ENCODE results near the gene MYBBP1A. TPM values are rescaled to one million over a fixed set of nuclear protein-coding genes. Genes with fewer than 3 reads are reported as not detected.

Gene MYBBP1A
- total RNA-seq, 1 donor from 2014 or later = 108 TPM

DNA sequence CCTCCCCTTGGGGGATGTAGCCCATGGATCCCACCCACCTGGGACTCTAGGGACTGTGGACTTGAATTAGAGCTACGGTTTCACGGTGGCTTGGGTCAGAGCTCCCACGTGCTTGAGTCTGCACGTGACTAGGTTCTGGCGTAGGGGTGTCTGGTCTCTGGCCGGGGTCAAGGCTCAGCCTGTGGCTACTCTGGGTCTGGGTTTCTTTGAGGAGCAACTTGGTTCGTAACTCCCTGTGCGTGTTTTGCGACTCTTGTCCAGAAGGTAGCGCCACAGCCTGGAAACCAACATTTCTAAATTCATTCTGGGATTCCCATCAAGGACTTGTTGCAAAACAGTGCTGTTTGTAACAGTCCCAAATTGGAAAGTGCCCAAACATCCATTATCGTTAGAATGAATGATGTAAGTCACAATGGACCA is 5.7 kb upstream of the MYBBP1A start:
- H3K4me3 Mint-ChIP-seq = no peak overlapping the region
- no peaks in the 10 kb centered on the region for H3K27me3 Mint-ChIP-seq
- ChIA-PET POLR2A (no interaction called here), CTCF (no interaction called here)
- ATAC-seq (ENCODE audit: low read depth) (no peak), DNase-seq (no peak)
- H3K36me3 Mint-ChIP-seq (ENCODE audit: low read depth) = no peaks in the 10 kb centered on the region
- H3K4me1 Mint-ChIP-seq = peaks cover 26% of the 10 kb centered on the region
- TF ChIP-seq, protein P1, sequence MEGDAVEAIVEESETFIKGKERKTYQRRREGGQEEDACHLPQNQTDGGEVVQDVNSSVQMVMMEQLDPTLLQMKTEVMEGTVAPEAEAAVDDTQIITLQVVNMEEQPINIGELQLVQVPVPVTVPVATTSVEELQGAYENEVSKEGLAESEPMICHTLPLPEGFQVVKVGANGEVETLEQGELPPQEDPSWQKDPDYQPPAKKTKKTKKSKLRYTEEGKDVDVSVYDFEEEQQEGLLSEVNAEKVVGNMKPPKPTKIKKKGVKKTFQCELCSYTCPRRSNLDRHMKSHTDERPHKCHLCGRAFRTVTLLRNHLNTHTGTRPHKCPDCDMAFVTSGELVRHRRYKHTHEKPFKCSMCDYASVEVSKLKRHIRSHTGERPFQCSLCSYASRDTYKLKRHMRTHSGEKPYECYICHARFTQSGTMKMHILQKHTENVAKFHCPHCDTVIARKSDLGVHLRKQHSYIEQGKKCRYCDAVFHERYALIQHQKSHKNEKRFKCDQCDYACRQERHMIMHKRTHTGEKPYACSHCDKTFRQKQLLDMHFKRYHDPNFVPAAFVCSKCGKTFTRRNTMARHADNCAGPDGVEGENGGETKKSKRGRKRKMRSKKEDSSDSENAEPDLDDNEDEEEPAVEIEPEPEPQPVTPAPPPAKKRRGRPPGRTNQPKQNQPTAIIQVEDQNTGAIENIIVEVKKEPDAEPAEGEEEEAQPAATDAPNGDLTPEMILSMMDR (IDR thresholded peaks at IDR 0.05) = no peak
- no peak overlapping the region for H3K27ac Mint-ChIP-seq
- no peaks in the 10 kb centered on the region for H3K9me3 Mint-ChIP-seq
- intact Hi-C loops (cut with micrococcal nuclease) = no loop called here

DNA sequence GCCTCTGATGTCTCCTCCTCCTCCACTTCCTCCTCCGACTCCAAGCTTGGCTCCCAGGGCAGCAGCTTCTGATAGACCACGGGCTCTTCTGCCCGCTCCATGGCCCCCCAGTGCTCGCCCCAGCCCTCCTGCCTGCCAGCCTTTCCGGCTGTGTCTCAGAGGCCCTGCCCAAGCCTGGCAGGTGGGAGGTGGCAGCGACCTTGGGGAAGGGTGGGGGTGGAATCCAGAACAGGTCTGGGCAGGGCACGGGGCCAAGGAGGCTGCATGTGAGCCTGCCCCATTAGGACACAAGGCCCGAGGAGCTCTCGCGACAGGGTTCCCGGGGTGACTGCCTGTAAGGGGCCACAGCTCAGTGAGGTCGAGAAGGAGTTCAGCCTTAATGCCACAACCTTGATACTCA is 5.2 kb upstream of the MYBBP1A start, which contains the start of gene GGT6:
GGT6 (minus strand) TSS at position 157 of the 400 bp plus-strand sequence; CDS start at position 101, 56 bp downstream.
- Mint-ChIP-seq H3K4me1 (peaks cover 26% of the 10 kb centered on the region), H3K27me3 (no peaks in the 10 kb centered on the region), H3K27ac (no peak within 1 kb of the TSS)

DNA sequence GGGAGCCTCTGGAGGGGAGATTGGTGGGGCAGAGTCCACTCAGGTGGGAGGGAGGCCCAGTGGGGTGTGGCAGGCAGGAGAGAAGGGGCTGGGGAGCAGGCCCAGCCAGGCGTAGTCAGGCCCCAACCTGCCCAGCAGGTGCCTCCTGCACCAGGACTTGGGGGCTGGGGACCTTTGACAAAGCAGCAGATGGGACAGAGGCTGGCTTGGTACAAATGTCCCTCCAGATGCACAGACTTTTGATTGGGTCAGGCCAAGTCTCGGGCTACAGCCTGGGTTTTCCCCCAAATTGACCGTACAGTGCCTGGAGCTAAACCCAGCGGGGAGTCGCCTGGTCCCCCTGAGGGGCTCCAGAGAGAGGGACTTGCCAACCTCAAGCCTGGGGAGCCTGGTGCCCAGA is 4.8 kb upstream of the MYBBP1A start:
- Mint-ChIP-seq H3K27me3 (no peaks in the 10 kb centered on the region), H3K27ac (no peak overlapping the region), H3K36me3 (ENCODE audit: low read depth) (peaks cover 5% of the 10 kb centered on the region), H3K9me3 (no peaks in the 10 kb centered on the region), H3K4me3 (no peak overlapping the region), H3K4me1 (peaks cover 29% of the 10 kb centered on the region)
- TF ChIP-seq, protein P1 (IDR thresholded peaks at IDR 0.05) = no peak
- CTCF ChIA-PET = no interaction called here
- intact Hi-C loops (cut with micrococcal nuclease) = loop anchor here (5.0 kb wide), 1 partner anchor 437 kb away; the partner anchor contains the start of genes INCA1 and KIF1C
- ATAC-seq (ENCODE audit: low read depth) = no peak
- POLR2A ChIA-PET = no interaction called here
- no peak for DNase-seq

More for the DNA sequence above, 5.2 kb upstream of the MYBBP1A start, which contains the start of gene GGT6:
- ChIA-PET CTCF (no interaction called here), POLR2A (no interaction called here)
- Mint-ChIP-seq H3K4me3 (no peak within 1 kb of the TSS), H3K9me3 (no peaks in the 10 kb centered on the region), H3K36me3 (ENCODE audit: low read depth) (peaks cover 2% of the 10 kb centered on the region)
- ATAC-seq (ENCODE audit: low read depth) = no peak
- DNase-seq = no peak
- TF ChIP-seq, protein P1 (IDR thresholded peaks at IDR 0.05) = no peak
- intact Hi-C loops (cut with micrococcal nuclease) = no loop called here

DNA sequence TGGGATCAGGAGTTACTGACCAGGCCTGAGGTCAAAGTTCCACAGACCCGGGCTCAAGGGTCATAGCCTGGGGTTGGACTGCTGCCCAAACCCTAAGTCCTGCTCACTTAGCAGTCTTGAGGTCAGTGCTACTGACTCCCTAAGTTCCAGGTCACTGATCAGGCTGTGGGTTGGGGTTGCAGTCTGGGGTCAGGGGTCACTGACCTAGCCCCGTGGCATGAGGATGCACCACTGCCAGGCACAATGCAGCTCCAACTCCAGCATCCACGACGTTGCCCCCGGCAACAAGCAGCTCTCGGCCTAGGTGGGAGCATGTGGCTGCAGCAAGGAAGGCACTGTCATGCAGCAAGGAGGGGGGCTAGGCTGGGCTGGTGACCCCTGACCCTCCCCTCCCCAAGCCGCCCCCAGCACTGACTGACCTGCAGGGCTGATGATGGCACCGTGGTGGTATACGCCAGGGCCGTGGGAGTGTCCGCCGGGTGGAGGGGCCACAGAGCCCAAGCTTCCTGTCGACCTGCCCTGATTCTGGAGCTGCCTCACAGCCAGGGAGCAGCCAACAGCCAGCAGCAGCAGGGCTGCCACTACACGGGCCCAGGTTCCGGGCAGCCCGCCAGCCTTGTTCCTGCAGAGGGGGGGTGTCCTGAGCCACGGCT is 4.1 kb upstream of the MYBBP1A start:
- H3K4me1 Mint-ChIP-seq = peaks cover 35% of the 10 kb centered on the region
- intact Hi-C loops (cut with micrococcal nuclease) = loop anchor here (5.0 kb wide), 1 partner anchor 438 kb away; the partner anchor contains the start of genes INCA1 and KIF1C
- ATAC-seq (ENCODE audit: low read depth) (no peak), DNase-seq (no peak)
- ChIA-PET CTCF (no interaction called here), POLR2A (no interaction called here)
- H3K9me3 Mint-ChIP-seq = no peaks in the 10 kb centered on the region
- H3K27me3 Mint-ChIP-seq = no peaks in the 10 kb centered on the region
- H3K4me3 Mint-ChIP-seq = no peak overlapping the region
- no peak overlapping the region for H3K27ac Mint-ChIP-seq
- H3K36me3 Mint-ChIP-seq (ENCODE audit: low read depth) = peaks cover 9% of the 10 kb centered on the region
- TF ChIP-seq, protein P1 (IDR thresholded peaks at IDR 0.05) = no peak

DNA sequence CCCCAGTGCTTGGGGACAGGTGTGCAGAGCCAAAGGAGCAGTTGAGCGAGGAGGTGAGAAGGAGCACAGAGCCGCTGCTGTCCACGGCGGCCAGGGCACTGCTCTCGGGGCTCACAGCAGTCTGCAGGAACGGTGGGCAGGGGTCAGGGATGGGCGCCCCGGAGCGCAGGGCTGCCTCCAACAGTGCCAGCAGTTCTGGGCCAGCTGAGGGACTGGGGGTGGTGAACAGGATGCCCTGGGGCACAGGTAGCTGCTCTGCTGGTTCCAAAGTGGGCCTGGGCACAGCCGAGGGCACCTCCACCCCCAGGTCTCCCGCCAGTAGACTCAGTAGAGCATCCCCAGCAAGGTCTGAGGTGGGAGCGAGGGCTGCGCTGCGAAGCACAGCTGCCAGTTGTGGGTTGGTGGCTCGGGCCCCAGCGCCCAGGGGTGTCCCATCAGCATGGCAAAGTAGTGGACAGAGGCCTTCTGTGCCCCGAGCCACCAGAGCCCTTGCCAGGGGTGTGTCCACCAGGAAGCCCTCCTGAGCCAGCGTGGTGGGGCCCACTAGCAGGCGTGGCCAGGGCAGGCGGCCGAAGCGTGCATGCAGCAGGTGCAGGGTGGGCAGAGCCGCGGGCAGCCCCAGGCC is 3.3 kb upstream of the MYBBP1A start:
- CTCF ChIA-PET = no interaction called here
- H3K9me3 Mint-ChIP-seq = no peaks in the 10 kb centered on the region
- H3K4me1 Mint-ChIP-seq = peaks cover 43% of the 10 kb centered on the region
- no peak overlapping the region for H3K4me3 Mint-ChIP-seq
- no peak overlapping the region for H3K27ac Mint-ChIP-seq
- ATAC-seq (ENCODE audit: low read depth) = no peak
- POLR2A ChIA-PET = no interaction called here
- no peaks in the 10 kb centered on the region for H3K27me3 Mint-ChIP-seq
- peaks cover 12% of the 10 kb centered on the region for H3K36me3 Mint-ChIP-seq (ENCODE audit: low read depth)
- intact Hi-C loops (cut with micrococcal nuclease) = loop anchor here (5.0 kb wide), 1 partner anchor 439 kb away; the partner anchor contains the start of genes INCA1 and KIF1C
- no peak for DNase-seq
- TF ChIP-seq, protein P1 (IDR thresholded peaks at IDR 0.05) = no peak
